WI38 (cell line): Measurements from ENCODE around the gene SOCS3.

ENCODE experiments used
- H3K4me3 ChIP-seq: 2 replicates; pipeline ENCODE4 v1.5.1; 2011; ENCODE audit warnings: low read depth, mild to moderate bottlenecking, control low read depth, low read length
- CTCF ChIP-seq: IDR thresholded peaks from 2 replicates; pipeline ENCODE4 v1.5.1; 2012; ENCODE audit warnings: low read depth, mild to moderate bottlenecking, control low read depth, low read length

Gene SOCS3

GRCh38 chr17:78390241-78391050 is 30.6 kb upstream of the SOCS3 start:
- no peak for TF ChIP-seq CTCF

DNA sequence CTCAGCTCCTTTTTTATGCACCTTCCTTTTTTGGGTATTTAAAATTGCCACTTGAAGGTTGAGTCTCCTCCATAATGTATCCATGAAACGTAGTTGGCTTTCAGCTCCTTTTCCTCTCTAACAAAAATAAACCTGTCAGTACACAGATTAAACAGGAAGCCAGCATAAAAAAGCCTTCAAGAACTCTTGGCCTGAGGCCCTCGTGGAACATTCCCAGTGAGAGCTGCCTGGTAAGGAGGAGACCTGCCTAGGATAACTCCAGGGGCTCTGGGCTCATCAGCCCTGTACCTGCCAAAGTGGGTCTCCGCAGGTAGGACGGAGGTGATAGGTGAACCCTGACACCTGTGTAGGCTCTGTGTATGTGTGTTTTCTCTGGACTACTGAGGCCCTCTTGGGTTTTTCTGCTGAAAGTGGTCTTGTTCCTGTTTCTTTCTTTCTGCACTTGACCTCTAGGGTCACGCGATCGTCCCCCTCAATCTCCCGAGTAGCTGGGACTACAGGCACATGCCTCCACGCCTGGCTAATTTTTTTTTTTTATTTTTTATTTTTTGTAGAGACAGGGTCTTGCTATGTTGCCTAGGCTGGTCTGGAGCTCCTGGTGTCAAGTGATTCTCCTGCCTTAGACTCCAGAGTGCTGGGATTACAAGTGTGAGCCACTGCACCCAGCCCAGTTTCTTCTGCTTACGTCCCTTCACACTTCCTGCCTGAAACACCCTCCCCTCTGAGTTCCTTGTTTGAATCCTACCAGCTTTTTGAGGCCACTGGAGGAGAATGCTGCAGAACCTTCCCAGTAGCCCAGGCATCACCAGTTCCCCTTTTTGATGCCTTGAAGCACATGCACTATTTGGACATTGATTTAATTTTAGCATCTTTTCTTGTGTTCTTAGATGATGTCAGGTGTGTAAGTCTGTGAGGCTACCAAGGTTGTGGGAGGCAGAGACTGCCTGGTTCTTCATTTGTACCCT is 28.4 kb upstream of the SOCS3 start:
- no peak overlapping the region for H3K4me3 ChIP-seq
- no peak for TF ChIP-seq CTCF

More at GRCh38 chr17:78390241-78391050, 30.6 kb upstream of the SOCS3 start:
- H3K4me3 ChIP-seq = no peak overlapping the region

DNA sequence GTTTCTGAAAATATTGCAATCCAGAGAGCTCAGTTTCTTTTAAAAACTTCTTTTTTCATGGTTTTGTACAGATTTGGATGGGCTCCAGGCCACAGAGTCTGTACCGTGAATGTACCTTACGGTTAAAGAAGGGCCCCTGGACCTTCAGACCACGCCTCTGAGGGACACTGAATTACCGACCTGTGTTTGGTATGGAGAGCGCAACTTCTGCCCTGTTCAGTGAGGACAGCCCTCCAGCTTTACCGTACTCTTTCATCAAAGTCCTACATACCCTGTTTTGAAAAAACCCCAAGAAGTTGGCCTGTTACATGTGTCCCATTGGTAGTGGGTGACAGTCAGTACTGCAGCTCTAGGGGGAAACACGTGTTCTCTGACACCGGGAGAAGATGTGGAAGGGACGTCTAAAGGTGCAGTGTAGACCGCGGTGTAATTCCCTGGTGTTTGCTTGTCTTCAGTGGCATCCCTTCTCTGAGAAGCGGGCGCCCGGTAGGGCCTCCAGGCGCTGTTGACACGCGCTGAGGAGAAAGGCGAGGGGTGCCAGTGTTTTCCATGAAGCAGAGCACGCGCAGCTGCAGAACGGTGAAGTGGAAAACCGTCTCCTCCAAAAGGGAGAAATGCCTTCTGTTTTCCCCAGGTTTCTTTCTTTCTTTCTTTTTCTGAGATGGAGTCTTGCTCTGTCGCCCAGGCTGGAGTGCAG is 24.8 kb upstream of the SOCS3 start:
- peak overlapping the region; percentile 9; the same call in 1 of the 2 replicates for H3K4me3 ChIP-seq
- TF ChIP-seq CTCF = no peak

DNA sequence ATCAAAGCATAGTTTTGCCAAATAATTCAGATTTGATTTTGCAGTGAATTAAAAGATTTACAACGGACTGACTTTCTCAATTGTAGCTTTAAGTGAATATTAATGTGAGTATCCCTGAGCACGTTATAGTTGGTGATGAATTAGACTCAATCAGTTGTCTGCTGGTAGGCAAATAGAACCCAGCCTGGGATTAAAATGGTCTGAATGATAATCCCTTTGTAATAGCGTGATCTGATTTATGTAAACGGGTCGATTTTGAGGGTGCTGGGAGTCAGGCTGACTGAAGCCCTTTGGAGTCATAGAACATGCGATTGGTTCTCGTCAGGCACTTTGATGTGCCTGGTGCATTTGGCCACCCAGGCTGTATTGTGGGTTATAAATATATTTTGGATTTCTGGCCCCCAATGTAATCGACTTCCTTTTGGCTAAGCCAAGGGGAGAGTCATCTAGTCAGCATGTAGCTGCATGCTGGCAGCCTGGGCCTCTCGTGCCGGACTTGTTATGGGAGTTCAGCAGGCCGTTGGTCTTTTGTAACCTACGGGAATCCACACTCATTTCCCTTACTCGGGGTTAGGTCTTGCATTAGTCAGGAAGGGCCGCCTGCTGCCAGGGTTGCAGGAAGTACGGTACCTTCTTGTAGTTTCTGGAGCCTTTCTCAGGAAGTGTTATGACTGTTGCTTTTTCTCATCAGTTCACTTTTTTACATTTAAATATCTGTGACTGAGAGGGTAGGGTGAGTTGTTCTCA is 24.0 kb upstream of the SOCS3 start:
- TF ChIP-seq CTCF = no peak
- H3K4me3 ChIP-seq = no peak overlapping the region; the same call in 1 of the 2 replicates

DNA sequence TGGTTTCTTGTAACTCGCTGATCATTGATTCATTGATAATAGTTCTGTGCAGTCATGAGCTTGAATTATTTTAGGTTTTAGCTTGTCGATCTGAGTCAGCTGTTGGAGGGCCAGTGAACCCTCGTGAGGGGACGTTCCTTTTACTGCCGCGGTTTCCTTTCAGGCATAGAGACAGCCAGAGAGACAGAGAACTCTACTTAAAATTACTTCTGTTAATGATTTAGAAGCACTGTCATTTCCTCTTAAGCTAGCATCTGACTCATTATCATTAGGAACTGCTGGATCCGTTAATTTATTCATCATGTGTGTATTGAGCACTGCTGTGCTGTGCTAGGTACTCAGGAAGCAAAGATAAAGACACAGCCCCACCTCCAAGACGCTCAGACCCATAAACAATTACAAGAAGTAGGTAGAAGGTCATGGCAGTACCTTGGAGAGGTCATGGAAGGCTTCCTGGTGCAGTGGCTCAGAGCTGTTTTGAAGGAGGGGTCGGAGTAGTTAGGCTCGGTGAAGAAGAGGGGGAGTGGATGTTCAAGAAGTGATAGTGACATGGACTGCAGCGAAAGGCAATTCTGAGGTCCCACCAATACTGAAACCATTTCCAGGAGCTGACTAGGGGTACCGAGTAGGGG is 21.8 kb upstream of the SOCS3 start:
- no peak for TF ChIP-seq CTCF
- H3K4me3 ChIP-seq = no peak overlapping the region

GRCh38 chr17:78380370-78380769 is 20.5 kb upstream of the SOCS3 start:
- H3K4me3 ChIP-seq = no peak overlapping the region
- no peak for TF ChIP-seq CTCF
